Measurements from ENCODE around the gene THSD7A.

DNA sequence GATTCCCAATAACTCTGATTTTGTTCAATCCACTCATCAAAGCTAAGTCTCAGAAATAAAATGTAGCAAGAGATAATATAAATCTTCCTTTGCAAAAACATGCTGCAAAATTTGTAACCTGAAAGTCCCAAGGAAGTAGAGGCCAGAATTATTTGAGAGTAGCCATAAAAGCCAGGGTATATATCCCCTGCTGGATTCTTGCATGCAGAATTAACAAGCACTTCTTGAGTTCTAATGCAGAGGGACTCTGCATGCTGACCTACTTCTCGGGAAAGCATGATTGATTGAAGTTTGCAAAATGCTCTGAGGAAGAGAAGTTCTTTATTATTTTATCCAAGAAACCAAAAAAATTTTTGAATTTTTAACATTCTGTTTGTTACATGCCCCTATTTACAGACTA is 121.6 kb downstream of the THSD7A start:
- no peak for TF ChIP-seq CTCF (IDR thresholded peaks at IDR 0.05)
- no peak for TF ChIP-seq POLR2A (IDR thresholded peaks at IDR 0.05)

All from heart left ventricle (tissue), 13 donors.